22Rv1 (cell line): ENCODE results near the gene NF1.

Experiments
- H3K27ac ChIP-seq: fragments of 450-650 bp; 2 replicates; pipeline ENCODE4 v1.5.1; 2017
- CTCF ChIP-seq: fragments of 450-650 bp; IDR thresholded peaks from 2 replicates; pipeline ENCODE4 v1.5.1; 2017; ENCODE audit warnings: mild to moderate bottlenecking
- ZFX ChIP-seq: fragments of 450-650 bp; IDR thresholded peaks from 2 replicates; pipeline ENCODE4 v1.6.1; 2017; ENCODE audit warnings: antibody characterized with exemption, borderline replicate concordance

NF1 gene

GRCh38 chr17:31064707-31065106 is 30.1 kb upstream of the NF1 start:
- TF ChIP-seq ZFX = no peak
- no peak for TF ChIP-seq CTCF

GRCh38 chr17:31067691-31068184 is 27.0 kb upstream of the NF1 start:
- peak overlapping the region; percentile 12; the same call in 1 of the 2 replicates for H3K27ac ChIP-seq
- TF ChIP-seq CTCF (no peak), ZFX (no peak)

More at GRCh38 chr17:31064707-31065106, 30.1 kb upstream of the NF1 start:
- H3K27ac ChIP-seq = no peak overlapping the region

GRCh38 chr17:31068291-31068690 is 26.5 kb upstream of the NF1 start:
- H3K27ac ChIP-seq = 0 out of 2 replicates have a peak overlapping the region, but pooled peaks have one; percentile 12
- peak; percentile 69 for TF ChIP-seq CTCF
- TF ChIP-seq ZFX = no peak

GRCh38 chr17:31072186-31072585 is 22.6 kb upstream of the NF1 start:
- no peak for TF ChIP-seq CTCF
- no peak for TF ChIP-seq ZFX
- H3K27ac ChIP-seq = no peak overlapping the region

GRCh38 chr17:31073411-31073810 is 21.4 kb upstream of the NF1 start:
- TF ChIP-seq ZFX = no peak
- TF ChIP-seq CTCF = no peak
- H3K27ac ChIP-seq = no peak overlapping the region

GRCh38 chr17:31074772-31075555 is 19.8 kb upstream of the NF1 start:
- no peak overlapping the region for H3K27ac ChIP-seq
- TF ChIP-seq ZFX (no peak), CTCF (no peak)

- TF ChIP-seq ZFX = no peak
- TF ChIP-seq CTCF = no peak
- H3K27ac ChIP-seq = no peak overlapping the region
Observed at GRCh38 chr17:31078290-31078689, 16.5 kb upstream of the NF1 start.
